HG02763 (cell line): Measurements from ENCODE around the gene ASIC3.
"Not testable (repeated sequence)": the region's sequence is repeated elsewhere in the genome, so short reads cannot be mapped to it uniquely, and the experiment has no call there.

Experiments
- ATAC-seq: cut with Tn5 transposase; IDR thresholded peaks from one replicate; pipeline ENCODE4 v1.9.1; 2021; ENCODE audit warnings: mild to moderate bottlenecking, moderate library complexity; ENCODE audit not compliant: unreplicated experiment

ASIC3 gene

DNA sequence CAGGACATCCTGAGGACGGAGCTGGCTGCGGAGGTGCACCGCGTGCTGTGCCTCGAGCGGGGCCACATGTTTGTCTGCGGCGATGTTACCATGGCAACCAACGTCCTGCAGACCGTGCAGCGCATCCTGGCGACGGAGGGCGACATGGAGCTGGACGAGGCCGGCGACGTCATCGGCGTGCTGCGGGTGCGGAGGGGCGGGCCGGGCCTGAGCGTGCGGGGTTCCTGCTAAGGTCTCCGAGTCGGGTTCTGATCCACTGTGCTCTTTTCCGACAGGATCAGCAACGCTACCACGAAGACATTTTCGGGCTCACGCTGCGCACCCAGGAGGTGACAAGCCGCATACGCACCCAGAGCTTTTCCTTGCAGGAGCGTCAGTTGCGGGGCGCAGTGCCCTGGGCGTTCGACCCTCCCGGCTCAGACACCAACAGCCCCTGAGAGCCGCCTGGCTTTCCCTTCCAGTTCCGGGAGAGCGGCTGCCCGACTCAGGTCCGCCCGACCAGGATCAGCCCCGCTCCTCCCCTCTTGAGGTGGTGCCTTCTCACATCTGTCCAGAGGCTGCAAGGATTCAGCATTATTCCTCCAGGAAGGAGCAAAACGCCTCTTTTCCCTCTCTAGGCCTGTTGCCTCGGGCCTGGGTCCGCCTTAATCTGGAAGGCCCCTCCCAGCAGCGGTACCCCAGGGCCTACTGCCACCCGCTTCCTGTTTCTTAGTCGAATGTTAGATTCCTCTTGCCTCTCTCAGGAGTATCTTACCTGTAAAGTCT lies 34.4 kb upstream of the ASIC3 start:
- ATAC-seq: no peak

DNA sequence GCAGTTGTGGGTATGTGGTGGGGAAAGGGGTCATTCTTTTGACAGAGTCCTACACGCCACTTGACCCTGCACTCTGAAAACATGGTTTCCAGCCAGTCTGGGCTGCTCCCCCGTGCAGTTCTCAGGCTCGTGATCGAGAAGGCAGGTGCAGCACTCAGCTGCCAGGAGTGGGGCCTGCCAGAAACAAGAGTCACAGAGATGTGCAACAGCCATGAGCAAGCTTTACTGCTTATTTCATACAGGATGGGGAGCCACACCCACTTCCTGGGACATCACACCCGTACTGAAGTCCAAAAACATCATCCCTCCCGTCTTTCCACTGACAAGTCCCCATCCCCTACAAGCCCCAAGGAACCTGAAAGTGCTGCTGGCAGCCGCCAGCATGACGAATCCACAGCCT lies 33.4 kb upstream of the ASIC3 start:
- ATAC-seq: no peak

DNA sequence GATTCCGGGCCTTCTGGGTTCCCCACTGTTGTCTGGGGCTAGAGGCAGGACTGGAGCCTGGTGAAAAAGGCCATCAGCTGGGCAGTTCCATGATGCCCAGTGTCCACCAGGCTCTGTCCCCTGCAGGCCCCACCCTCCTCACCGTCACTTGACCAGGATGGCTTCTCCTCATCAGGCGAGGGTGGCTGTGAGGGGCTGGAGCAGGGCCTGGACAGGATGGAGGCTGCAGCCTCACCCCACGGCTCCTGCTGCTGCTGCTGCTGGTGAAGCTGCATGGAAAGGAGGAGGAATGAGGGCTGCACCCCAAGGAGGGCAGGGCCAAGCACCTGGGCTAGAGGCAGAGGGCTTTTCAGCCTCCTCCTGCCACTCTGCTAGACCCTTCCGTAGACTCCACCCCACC lies 32.4 kb upstream of the ASIC3 start:
- ATAC-seq: no peak

DNA sequence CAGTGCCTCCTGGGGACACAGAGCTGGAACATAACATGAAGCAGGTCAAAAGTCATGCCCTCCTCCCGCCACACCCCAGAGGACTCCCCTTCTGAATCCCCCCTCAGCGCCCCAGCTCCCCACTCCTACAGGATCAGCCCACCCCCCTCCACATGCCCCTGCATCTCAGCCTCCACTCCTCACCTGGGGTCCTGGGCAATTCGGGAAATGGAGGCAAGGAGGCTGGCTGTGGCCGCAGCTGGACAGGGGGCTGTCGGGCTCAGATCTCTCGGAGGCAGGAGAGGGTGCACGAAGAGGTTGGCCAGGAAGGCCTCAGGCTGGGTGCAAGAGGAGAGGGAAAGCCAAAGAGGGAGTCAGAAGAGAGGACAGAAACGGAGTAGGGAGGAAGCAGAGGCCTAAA lies 31.8 kb upstream of the ASIC3 start:
- ATAC-seq: no peak

DNA sequence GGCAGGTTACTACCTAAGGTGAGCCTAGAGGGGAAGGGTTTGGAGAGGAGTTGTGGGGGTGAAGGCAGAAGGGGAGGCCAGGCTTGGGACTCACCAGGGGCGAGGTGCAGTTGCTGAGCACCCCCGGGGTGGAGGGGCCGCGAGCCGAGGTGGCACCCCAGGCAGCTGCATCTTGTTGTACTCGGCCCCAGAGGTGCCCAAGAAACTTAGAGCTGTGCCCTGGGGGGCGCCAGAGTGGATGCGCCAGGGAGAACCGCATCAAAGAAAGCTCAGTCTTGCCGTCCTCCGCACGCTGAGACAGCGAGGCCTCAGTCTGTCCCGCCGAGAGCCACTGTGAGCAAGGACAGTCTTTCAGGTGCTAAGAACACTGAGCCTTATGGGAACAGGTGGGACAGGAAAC lies 31.4 kb upstream of the ASIC3 start:
- no peak for ATAC-seq

DNA sequence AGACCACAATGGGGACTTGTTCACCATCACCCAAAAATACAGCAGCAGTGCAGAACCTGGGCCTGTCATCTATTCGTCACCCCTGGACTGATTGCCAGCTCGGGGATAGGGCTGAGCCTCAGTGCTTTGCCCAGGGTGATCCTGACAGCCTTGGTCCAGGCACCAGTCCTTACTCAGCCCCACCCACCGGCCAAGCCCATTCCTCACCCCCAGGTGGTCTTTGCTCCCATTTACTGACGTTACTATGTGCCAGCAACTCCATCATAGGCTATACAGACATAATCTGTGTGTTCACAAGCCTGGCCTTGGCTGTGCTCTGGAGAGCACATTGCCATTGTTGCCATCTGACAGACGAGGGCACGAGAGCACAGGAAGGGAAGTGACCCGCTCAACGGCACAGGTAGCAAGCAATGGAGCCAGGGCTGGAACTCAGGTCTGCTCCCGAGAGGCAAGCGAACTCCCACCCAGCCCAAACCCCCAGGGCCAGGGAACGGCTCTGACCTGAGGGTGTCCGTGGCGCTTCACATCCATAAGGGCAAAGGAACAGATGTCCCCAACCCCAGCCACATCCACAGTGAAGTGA lies 30.9 kb upstream of the ASIC3 start:
- ATAC-seq: no peak

DNA sequence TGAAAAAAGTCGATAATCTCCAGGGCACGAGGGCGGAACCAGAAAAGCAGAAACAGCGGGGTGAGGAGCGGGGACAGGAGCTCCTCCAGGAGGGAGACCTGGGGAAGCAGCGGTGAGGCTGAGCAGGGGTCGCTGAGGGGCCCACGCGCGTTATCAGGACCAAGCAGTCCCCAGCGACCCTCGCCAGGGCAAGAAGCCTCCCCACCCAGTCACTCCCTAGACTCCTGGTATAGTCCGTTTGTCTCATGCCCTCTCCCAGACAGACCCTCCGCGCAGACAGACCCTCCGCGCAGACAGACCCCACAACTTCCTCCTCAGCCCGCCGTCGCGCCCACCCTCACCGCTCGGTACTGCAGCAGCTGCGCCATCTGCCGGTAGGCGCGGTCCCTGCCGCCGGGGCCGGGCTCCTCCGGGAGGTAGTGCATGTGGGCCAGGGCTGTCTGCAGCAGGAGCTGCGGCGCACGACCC lies 30.3 kb upstream of the ASIC3 start:
- no peak for ATAC-seq

DNA sequence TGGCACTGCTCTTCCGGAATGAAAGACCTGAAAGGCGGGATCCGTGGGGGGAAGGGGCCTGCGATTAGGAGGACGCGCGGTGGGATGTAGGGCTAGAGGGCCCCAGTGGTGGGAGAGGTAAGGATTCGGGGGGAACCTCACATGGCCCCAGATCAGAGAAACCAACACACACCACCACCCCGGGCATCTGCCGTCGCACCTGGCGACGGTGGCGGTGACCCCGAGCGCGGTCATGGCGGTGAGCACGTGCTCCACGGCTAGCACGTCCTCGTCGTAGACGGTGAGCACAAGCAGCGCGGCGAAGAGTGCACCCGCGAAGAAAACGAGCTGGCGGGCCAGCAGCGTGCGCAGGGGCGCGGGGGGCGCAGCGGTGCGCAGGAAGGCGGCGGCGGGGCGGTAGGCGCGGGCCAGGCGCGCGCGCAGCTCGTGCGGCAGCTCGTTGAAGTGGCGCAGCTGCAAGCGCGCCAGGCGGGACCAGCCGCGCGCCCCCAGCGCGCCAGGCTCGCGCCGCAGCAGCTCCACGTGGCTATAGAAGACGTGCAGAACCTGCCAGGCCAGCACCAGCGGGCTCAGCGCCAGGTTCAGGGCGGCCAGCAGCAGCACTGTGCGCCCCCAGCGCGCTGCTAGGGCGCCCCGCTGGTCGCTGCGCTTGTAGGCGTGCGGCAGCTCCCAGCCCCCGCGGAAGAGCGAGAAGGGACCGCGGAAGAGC lies 29.8 kb upstream of the ASIC3 start:
- no peak for ATAC-seq

DNA sequence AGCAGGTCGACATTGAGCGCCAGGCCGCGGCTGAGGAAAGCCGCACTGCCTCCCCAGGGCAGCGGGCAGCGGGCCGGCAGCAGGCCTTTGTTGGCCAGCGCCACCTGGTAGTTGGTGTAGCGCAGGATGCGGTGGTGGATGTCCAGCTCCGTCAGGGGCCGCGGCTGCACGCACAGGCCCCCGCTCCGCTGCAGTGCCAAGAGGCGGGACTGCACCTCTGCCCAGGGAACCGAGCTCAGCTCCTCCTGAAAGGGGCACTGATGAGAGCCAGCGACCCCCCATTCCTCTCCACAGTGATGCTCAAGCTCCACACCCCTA lies 29.2 kb upstream of the ASIC3 start:
- ATAC-seq: no peak

DNA sequence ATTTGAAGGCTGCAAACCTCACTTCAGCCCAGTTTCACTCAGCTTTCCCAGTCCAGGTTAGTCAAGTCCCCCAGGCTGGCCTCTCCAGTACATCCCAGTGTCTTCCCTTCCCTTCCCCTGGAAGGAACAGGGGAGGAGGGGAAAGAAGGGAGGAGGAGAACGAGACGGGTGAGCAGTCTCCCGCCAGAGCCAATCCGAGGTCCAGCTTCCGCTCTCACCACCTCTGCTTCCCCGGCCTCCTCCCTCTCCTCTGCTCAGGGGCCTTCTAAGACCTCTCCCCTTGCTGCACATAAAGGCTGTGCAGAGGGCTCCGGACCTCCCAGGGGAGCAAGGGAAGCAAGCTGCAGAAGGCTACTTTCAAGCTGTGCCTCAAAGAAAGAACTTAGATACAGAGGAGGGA lies 28.1 kb upstream of the ASIC3 start:
- no peak for ATAC-seq

DNA sequence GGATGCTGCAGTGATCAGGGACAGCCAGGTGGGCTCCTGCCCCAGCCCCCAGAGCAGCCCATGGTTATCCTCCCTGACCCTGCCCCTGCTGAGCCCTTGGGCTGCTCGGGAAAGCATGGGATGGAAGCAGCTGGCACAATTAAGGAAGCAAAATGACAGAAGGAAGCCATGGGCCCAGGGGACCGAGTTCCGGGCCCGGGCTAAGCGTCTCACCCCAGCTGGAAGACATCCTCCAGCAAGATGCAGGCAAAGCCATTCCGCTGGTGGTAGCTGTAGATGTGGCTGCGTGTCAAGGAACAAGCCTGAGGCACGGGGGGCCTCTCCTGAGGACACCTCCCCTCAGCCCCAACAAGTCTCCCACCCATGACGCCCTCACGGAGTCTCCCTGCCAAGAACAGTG lies 25.1 kb upstream of the ASIC3 start:
- ATAC-seq: no peak

DNA sequence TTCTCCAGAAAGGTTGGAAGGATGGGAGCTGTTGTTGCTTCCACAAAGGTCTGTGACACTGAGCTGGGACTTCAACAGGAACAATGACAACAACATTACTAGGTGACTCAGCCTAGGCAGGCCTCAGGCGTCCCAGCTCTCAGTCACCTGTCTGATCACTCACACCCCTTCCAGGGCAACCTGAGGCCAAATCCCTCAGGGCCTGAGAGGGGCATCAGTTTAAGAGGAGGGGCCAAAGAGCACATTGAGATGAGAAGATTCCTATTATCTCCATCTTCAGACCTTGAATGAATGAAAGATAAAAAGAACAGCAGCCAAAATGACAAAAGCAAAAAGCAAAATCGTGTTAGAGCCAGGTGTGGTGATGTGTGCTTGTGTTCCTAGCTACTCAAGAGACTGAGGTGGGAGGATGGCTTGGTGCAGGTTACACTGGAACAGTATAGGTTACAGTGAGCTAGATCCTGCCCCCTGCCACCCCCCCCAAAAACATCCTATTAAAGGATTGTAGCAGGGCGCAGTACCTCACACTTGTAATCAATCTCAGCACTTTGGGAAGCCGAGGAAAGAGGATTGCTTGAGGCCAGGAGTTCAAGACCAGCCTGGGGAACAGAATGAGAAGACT lies 23.8 kb upstream of the ASIC3 start, which contains the start of gene ATG9B:
ATG9B (minus strand) TSS at position 60 of the 622 bp plus-strand sequence. CDS start 71 bp downstream, outside the sequence.
- ATAC-seq: no peak

DNA sequence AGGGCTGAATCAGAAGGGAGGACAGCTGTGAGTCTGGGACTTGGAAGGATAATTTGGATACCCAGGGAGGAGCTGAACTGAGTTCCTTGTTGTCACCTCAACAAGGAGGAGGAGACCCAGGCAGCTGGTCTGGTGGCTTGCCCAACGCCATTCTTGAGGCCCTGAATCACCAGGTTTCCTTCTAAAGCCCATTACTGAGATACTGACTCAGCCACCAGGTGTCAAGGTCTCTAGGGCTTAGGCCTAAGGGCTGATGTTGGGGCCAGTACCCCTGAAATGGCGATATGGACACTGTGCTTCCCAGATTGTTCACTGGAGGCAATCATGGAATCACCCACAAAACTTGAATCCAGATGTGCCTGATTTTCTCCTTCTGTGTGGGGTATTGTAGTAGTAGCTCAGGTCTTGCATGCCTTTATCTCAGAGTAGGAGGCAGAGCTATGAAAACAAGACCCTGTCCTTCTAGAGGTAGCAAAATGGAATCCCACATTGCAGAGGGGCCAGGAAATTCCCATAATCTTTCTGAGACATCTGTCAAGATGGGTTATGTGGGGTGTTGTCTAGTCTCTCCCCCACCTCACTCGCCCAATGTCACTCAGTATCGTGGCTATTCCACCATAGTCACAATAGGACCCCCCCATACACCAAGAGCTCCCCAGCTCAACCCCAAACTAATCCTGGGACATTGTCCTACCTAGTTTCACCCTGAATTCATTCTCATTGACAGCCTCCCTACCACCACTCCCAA lies 22.2 kb upstream of the ASIC3 start:
- ATAC-seq: no peak

DNA sequence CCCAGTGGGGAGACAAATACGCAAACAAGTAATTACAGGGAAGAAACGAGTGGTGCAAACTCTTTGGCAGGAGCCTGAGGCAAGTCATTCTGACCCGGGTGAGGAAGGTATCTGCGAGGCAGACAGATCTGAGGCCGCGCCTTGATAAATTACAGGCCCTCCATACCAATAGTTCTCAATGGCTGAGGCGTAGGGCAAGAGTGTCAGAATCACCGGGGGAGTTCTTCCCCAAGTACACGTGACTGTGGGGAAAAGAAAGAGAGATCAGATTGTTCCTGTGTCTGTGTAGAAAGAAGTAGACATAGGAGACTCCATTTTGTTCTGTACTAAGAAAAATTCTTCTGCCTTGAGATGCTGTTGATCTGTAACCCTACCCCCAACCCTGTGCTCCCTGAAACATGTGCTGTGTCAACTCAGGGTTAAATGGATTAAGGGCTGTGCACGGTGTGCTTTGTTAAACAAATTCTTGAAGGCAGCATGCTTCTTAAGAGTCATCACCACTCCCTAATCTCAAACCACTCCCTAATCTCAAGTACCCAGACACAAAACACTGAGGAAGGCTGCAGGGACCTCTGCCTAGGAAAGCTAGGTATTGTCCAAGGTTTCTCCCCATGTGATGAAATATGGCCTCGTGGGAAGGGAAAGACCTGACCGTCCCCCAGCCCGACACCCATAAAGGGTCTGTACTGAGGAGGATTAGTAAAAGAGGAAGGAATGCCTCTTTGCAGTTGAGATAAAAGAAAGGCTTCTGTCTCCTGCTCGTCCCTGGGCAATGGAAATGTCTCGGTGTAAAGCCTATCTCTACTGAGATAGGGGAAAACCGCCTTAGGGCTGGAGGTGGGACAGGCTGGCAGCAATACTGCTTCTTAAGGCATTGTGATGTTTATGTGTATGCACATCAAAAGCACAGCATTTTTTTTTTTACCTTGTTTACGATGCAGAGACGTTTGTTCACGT lies 21.3 kb upstream of the ASIC3 start:
- ATAC-seq: not testable (repeated sequence)

DNA sequence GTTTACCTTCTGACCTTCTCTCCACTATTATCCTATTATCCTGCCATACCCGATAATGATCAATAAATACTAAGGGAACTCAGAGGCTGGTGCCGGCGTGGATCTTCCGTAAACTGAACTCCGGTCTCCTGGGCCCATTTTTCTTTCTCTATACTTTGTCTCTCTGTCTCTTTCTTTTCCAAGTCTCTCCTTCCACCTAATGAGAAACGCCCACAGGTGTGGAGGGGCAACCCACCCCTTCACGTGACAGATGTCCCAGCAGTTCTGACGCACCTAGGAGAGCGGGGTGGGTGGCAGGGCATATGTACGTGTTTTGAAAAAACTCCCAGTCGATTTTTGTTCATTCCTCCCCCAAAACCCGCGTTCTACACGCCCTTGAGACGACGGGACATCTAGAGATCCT lies 20.6 kb upstream of the ASIC3 start:
- not testable (repeated sequence) for ATAC-seq

DNA sequence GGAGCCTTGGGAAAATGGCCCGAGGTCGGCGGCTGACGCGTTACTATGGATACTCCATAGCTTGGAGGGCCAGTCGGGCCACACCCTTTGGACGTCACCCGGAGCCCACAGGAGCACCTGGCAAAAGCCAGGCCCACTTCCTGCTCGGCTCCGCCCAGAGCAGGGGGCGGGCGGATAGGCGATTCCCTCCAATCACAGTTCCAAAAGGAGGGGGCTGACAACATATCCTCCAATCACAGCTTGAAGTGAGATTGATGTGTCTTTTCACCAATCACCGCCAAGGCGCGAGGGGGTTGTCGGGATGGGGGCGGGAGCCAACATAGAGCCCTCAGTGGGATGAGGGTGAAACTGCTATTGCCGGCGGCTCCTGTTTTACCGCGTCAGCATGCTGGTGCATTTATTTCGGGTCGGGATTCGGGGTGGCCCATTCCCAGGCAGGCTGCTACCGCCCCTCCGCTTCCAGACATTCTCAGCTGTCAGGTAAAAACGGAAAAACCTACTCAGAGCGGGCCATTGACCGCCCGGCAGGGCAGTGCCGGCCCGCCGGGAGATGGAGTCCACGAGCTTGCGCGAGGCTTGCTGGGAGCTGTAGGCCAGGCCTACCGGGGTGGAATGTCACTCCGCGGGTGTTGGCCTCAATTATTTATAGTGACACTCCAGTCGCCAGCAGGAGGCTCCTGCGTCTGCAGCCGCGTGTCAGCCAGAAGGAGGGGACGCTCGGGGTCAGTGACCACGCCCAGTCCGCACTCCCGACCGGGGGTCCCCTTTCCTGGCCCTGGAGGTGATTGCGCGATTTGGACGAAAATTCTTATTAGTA lies 20.0 kb upstream of the ASIC3 start, which contains the start of gene ABCB8:
ABCB8 (plus strand) TSS at position 320 of the 817 bp plus-strand sequence; CDS start at position 386, 66 bp downstream.
- peak; percentile 93 for ATAC-seq

DNA sequence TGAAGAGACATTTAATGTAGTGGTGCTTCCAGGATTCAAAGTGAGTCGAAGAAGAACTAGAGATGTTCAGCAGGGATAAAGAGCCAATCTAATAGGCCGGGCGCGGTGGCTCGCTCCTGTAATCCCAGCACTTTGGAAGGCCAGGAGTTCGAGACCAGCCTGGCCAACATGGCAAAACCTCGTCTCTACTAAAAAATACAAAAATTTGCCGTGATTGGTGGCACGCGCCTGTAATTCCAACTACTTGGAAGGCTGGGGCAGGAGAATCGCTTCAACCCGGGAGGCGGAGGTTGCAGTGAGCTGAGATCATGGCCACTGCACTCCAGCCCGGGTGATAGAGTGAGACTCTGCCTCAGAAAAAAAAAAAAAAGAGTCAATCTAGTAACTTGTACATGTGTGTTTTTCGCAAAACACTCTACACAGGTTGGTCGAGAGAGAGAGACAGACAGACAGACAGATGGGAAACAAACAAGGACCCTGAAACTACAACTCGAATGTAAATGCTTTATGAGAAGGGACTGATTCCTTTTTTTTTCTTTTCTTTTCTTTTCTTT lies 19.3 kb upstream of the ASIC3 start:
- no peak for ATAC-seq

DNA sequence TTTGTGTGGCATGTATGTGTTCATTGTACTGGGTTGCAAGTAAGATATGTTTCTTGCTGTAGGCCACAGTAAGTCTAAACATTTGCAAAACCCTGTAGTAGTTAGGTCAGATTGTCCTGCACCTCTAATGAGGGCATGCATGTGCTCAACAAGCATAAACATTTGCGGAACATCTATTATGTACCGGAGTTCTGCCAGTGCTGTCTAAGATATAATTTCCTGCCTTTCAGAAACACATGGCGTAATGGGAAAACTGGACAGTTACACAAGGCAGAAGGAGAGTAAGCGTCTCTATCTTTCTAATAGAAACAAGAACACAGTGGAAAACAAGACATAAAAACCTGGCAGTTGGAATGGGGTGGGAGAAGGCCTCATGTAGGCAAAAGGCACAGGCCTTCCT lies 17.3 kb upstream of the ASIC3 start:
- ATAC-seq: no peak
